Measurements from ENCODE around the gene DNAJC5G. TPM values are rescaled to one million over a fixed set of nuclear protein-coding genes. Genes with fewer than 3 reads are reported as not detected.

Gene DNAJC5G
- total RNA-seq, 1 experiment from 2014 or later: not detected

GRCh38 chr2:27305516-27305915 lies 30.3 kb downstream of the DNAJC5G start:
- Histone ChIP-seq H3K4me1 (ENCODE audit: insufficient read depth, low read length) (0 out of 2 replicates have a peak, but pooled peaks cover 4% of the 10 kb centered on the region), H3K9ac (ENCODE audit: low read length) (no peak overlapping the region), H3K9me2 (replicated peaks; ENCODE audit: low read length) (no peaks in the 10 kb centered on the region), H3K36me3 (ENCODE audit: low read depth, low read length) (no peaks in the 10 kb centered on the region), H3K27ac (ENCODE audit: low read length) (no peak overlapping the region), H3K4me2 (ENCODE audit: low read length) (no peak overlapping the region), H3K27me3 (ENCODE audit: low read length) (no peaks in the 10 kb centered on the region), H3K9me3 (ENCODE audit: low read length) (no peaks in the 10 kb centered on the region), H4K20me1 (ENCODE audit: low read length) (no peaks in the 10 kb centered on the region), H3K4me3 (ENCODE audit: low read length) (no peak overlapping the region), H2AFZ (ENCODE audit: low read length) (no peak overlapping the region), H3F3A (ENCODE audit: low read length, unreplicated experiment) (no peaks in the 10 kb centered on the region), H3K79me2 (ENCODE audit: low read length) (no peaks in the 10 kb centered on the region)
- CTCF ChIA-PET: interaction anchor here (1.1 kb wide), 1 partner anchor 26 kb away, joined by 4 read pairs; no protein-coding TSS in a partner anchor
- DNase-seq (no peak), ATAC-seq (no peak)
- POLR2A ChIA-PET (ENCODE audit: unreplicated experiment): no interaction called here
- intact Hi-C loops (cut with micrococcal nuclease): no loop called here
- no TSS peak for BruUV-seq (replicated peaks)
- TF ChIP-seq CTCF (conservative IDR thresholded peaks at IDR 0.05; ENCODE audit: low read depth, low read length) (no peak), EZH2 (IDR thresholded peaks at IDR 0.05; ENCODE audit: low read length, unreplicated experiment) (no peak), EZH2phosphoT487 (IDR thresholded peaks at IDR 0.05; ENCODE audit: borderline replicate concordance, low read length) (no peak)

GRCh38 chr2:27306136-27306535 lies 30.9 kb downstream of the DNAJC5G start:
- Histone ChIP-seq H3K9me2 (replicated peaks; ENCODE audit: low read length) (no peaks in the 10 kb centered on the region), H3K36me3 (ENCODE audit: low read depth, low read length) (no peaks in the 10 kb centered on the region), H3K9me3 (ENCODE audit: low read length) (no peaks in the 10 kb centered on the region), H3F3A (ENCODE audit: low read length, unreplicated experiment) (no peaks in the 10 kb centered on the region), H3K4me3 (ENCODE audit: low read length) (no peak overlapping the region), H3K4me2 (ENCODE audit: low read length) (no peak overlapping the region), H2AFZ (ENCODE audit: low read length) (no peak overlapping the region), H3K9ac (ENCODE audit: low read length) (no peak overlapping the region), H3K4me1 (ENCODE audit: insufficient read depth, low read length) (0 out of 2 replicates have a peak, but pooled peaks cover 4% of the 10 kb centered on the region), H3K27me3 (ENCODE audit: low read length) (no peaks in the 10 kb centered on the region), H4K20me1 (ENCODE audit: low read length) (no peaks in the 10 kb centered on the region), H3K27ac (ENCODE audit: low read length) (no peak overlapping the region), H3K79me2 (ENCODE audit: low read length) (no peaks in the 10 kb centered on the region)
- no TSS peak for BruUV-seq (replicated peaks)
- TF ChIP-seq CTCF (conservative IDR thresholded peaks at IDR 0.05; ENCODE audit: low read depth, low read length): no peak
- no peak for TF ChIP-seq EZH2 (IDR thresholded peaks at IDR 0.05; ENCODE audit: low read length, unreplicated experiment)
- no peak for TF ChIP-seq EZH2phosphoT487 (IDR thresholded peaks at IDR 0.05; ENCODE audit: borderline replicate concordance, low read length)
- ATAC-seq: no peak
- no peak for DNase-seq
- ChIA-PET POLR2A (ENCODE audit: unreplicated experiment) (no interaction called here), CTCF (no interaction called here)
- intact Hi-C loops (cut with micrococcal nuclease): no loop called here

GRCh38 chr2:27306573-27307286 lies 31.5 kb downstream of the DNAJC5G start:
- TF ChIP-seq CTCF (conservative IDR thresholded peaks at IDR 0.05; ENCODE audit: low read depth, low read length) (no peak), EZH2phosphoT487 (IDR thresholded peaks at IDR 0.05; ENCODE audit: borderline replicate concordance, low read length) (no peak), EZH2 (IDR thresholded peaks at IDR 0.05; ENCODE audit: low read length, unreplicated experiment) (no peak)
- no peaks in the 10 kb centered on the region for H4K20me1 ChIP-seq (ENCODE audit: low read length)
- H3K4me3 ChIP-seq (ENCODE audit: low read length): no peak overlapping the region
- H3K9ac ChIP-seq (ENCODE audit: low read length): no peak overlapping the region
- H2AFZ ChIP-seq (ENCODE audit: low read length): no peak overlapping the region
- H3K27ac ChIP-seq (ENCODE audit: low read length): no peak overlapping the region
- no peaks in the 10 kb centered on the region for H3K36me3 ChIP-seq (ENCODE audit: low read depth, low read length)
- DNase-seq: no peak
- intact Hi-C loops (cut with micrococcal nuclease): no loop called here
- H3K9me2 ChIP-seq (replicated peaks; ENCODE audit: low read length): no peaks in the 10 kb centered on the region
- CTCF ChIA-PET: no interaction called here
- no peaks in the 10 kb centered on the region for H3K9me3 ChIP-seq (ENCODE audit: low read length)
- ATAC-seq: no peak
- H3K4me2 ChIP-seq (ENCODE audit: low read length): no peak overlapping the region
- POLR2A ChIA-PET (ENCODE audit: unreplicated experiment): no interaction called here
- 0 out of 2 replicates have a peak, but pooled peaks cover 4% of the 10 kb centered on the region for H3K4me1 ChIP-seq (ENCODE audit: insufficient read depth, low read length)
- no peaks in the 10 kb centered on the region for H3K79me2 ChIP-seq (ENCODE audit: low read length)
- H3F3A ChIP-seq (ENCODE audit: low read length, unreplicated experiment): no peaks in the 10 kb centered on the region
- H3K27me3 ChIP-seq (ENCODE audit: low read length): no peaks in the 10 kb centered on the region
- no TSS peak for BruUV-seq (replicated peaks)

All from PC-3 (cell line).